GM19395 (cell line): ENCODE measurements around the gene JMJD7.

Experiments used
- ATAC-seq: cut with Tn5 transposase; IDR thresholded peaks from one replicate; pipeline ENCODE4 v1.9.1; 2021; ENCODE audit warnings: mild to moderate bottlenecking, moderate library complexity; ENCODE audit not compliant: unreplicated experiment

The JMJD7 gene

DNA sequence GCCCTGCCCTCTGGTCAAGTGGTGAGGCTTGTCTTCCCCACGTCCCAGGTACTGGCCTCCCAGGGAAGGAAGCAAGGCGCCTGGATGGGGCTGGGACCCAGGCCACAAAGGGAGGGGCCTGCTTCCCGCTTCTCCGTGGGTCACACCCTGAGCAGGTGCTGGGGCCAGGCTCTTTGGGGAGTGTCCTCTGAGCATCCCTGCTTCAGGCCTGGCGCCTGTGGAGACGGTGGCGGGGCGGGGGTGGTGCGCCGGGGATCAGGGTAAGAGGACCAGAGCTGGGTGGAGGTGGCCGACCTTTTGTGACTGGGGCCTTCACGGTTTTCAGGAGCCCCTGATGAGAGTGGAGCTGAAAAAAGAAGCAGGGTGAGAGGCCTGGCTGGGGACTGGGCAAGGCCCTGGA is 14.3 kb downstream of the JMJD7 start:
- no peak for ATAC-seq

DNA sequence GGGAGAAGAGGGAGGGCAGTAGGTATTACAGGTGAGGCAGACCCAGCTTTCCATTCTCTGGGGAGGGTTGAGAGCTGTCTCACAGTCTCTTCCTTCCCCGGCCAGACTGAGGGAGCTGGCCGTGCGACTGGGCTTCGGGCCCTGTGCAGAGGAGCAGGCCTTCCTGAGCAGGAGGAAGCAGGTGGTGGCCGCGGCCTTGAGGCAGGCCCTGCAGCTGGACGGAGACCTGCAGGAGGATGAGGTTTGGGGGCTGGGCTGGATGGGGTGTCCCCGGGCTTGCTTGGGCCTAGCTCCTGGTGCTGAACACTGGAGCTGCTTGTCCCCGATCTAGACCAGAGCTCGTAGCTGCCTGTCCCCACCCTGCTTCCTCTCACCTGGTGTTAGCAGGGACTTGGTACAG is 15.7 kb downstream of the JMJD7 start:
- ATAC-seq, result no peak

DNA sequence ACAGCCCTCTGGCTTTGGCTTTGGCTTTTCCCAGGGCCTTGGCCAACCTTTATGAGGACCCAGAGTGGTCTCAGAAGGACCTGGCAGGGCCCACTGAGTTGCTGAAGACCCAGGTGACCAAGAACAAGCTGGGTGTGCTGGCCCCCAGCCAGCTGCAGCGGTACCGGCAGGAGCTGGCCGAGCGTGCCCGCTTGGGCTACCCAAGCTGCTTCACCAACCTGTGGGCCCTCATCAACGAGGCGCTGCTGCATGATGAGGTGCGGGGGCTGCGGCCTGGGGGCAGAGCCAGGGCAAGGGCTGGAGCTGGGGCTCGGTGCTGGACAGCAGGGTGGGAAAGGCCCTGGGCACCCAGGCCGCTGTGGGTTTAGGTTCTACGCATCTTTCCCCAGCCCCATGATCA is 16.9 kb downstream of the JMJD7 start:
- ATAC-seq, result no peak

DNA sequence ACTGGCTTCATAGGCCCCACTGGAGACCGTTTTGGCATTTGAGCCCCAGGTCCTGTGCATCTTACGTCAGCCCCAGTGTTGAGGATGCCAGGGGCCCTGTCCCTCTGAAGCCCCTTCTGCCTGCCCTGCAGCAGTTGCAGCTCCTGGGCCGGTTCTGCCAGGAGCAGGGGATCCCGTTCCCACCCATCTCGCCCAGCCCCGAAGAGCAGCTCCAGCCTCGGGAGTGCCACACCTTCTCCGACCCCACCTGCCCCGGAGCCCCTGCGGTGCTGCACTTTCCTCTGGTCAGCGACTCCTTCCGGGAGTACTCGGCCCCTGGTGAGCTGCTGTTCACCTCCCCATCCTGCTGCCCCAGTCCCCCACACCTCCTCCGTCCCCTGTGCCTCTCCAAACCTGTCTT is 19.3 kb downstream of the JMJD7 start:
- no peak for ATAC-seq

DNA sequence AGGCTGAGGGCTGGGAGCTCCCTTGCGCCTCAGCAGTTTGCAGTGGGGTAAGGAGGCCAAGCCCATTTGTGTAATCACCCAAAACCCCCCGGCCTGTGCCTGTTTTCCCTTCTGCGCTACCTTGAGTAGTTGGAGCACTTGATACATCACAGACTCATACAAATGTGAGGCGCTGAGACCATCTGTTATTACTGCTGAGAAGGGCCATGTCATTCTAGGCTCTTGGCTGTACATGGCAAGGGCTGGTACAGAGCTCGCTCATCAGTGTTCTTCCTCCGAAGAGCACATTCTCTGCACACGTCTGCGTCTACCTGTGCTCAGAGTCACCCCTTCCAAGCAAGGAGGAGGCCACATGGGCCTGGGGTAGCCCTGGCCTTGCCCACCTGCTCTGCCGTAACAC is 20.1 kb downstream of the JMJD7 start:
- ATAC-seq, result no peak

DNA sequence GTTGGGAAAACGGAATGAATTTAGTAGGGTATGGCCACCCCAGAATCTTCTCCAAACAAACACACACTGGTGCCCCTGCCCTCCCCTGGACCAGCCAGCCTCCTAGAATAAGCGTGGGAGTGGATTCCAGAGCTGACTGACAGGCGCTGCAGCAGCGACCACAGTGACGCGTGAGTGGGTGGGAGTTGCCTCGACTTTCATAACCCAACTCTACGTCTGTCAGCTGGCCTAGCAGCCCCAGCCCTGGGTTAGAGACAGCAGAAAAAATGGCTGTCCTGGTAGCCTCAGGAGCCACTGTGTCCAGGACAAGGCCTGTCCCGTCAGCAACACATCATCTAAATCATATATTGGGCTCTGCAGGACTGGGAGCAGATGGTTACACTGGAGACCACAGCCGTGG is 20.7 kb downstream of the JMJD7 start:
- ATAC-seq, result no peak

DNA sequence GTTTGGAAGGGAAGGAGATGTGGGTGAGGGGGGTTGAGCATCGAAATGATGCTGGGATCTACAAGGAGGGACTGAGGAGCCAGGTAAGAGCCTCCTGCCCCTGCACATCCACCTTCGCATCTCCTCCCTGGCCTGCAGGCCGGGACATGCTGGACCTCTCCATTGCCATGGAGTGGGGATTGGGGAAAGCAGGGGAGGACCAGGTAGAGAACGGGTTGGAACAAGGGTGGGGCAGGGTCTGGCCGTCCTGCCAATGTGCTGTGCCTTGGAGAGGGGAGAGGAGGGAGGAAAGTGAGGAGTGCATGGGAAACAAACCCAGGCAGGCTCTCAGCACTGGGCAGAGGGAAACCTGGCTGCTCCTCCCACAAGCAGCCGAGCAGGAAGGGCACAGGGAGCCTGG is 21.3 kb downstream of the JMJD7 start:
- no peak for ATAC-seq

DNA sequence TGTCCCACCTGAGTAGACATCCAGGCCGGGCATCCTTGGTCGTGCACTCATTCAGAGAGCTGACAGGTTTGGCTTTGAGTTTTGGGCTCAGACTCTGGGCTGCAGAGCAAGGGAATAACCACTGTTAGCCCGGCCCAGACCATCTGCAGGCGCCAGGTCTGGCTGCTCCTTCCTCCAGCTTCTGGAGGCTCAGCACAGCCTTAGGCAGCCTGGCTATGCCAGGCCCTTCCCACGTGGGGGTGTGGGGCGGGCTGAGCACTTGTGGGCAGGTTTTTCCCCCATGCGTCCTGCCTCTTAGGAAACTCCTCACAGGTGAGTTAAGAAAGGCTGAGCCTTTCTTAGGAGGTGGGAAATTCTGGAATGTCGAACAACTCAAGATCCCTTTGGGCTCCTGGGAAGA is 22.0 kb downstream of the JMJD7 start:
- ATAC-seq, result no peak

DNA sequence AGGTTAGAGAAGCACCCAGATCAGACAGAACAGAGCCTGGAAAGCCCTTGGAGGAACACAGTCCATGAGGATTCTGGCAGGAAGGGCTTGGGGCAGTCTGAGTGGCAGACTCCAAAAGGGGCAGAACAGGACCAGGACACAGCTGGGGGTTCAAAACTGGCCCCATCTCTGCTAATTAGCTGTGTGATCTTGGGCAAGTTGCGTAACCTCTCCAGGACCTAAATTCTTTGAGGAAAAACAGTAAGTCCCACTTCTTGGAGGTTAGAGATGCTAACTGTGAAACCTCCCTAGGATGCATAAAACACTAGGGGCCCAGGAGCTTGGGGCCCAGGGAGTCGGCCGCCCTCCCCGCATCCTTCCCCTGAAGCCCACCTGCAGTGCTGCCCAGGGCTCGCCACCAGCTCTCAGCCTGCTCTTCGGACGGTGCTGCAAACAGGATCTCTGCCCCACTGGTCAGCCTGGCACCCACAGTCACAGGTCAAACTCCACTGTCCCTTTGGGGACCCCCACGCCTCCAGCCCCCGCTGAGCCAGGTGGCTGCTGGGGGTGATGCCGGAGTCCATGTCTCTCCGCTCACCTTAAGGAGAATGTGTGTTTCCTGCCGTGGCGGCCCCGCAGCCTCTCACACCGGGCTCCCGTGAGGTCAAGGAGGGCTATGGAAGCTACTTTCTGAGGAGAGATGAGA is 22.7 kb downstream of the JMJD7 start:
- no peak for ATAC-seq

DNA sequence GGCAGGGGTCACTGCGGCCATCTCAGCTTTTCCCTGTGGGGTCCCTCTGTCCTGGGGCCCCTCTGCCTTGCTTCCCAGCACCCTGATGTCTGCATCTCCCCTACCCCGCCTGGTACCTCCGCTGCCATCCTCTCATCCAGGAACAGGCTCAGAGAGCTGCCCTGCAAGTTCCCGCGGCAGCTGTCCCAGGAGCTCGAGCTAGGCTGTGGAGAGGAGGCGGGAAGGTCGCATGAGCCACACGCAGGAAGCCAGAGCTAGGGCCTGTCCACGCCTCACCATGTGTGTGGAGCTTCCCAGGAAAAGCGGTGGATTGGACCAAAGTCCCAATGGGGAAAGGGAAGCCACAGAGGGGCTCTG is 23.3 kb downstream of the JMJD7 start:
- ATAC-seq, result no peak

DNA sequence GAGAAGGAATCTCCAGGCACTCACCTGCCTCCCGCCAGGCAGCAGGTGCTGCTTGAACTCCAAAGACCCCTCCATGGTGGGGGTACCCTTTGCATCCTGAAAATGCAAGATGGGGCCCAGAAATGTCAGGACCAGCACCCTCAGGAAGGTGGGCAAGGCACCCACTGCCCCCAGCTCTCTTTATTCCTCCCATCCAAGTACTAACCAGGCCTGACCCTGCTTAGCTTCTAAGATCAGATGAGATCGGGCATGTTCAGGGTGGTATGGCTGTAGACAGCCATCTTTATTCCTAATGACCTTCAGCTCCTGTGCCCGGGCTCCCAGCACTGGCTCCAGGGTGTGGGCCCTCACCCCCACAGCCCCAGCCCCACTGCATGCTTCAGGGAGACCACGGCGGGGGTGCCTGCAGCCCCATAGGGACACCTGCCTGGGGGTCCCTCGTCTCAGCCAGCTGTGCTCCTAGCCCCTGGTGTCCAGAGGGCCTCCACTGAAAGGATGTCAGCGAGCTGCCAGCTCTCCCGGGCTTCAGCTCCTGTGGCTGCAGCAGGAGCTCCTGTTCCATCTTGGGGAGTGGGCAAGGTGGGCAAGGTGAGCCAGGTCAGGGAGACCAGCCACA is 24.0 kb downstream of the JMJD7 start:
- no peak for ATAC-seq

DNA sequence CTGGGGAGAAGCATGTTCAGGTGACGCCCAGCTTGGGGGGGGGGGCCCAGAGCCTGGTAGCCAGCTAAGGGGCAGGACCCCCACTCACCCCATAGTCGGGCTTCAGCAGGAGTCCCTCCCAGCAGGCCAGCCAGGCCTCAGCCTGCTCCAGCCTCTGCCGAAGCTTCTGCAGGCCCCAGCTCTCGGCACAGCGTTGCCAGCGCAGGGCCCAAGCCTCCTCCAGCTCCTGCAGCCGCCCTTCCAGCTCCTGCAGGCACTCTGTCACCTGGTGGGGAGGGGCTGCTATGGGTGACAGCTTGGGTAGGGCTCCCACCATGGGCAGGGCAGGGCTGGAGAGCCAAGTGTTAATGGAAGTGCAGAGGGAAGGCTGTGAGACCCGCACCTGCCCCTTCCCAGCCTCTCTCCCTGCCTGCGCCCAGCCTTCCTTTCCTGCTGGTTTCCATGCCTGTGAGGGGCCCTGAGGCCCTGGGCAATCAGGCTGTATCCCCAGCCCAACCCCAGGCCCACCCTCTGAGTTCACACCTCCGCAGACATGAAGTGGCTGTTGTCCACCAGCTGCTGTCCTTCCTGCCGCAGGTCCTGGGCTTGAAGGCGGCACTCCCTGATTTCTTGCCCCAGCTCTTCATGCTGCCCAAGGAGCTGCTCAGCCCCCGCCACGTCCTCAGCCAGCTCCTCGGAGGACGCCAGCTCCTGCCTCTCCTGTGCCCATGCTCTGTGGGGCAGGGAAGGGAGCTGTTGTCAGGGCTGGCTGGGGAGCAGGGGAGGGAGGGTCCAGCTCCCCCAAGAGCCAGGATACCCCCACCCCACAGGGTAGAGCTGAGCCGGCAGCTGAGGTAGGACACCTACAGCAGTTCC is 25.1 kb downstream of the JMJD7 start:
- no peak for ATAC-seq

DNA sequence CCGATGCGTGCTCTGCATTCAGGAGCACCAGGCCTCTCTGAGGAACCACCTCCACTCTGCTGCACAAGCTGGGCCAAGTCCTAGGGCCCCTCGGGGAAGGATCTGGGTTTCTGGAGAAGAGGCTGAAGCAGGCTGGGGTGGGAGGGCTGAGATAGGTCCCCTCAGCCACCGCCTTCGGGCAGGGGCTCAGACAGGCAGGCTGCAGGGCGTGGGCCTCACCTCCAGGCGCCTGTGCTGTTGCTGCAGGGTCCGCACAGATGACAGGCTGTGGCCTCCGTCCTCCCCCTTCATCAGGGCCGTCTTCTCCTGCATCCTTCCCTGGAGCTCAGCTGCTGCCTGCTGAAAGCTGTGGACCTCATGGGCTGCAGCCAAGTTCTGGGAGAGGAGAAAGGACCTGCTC is 25.9 kb downstream of the JMJD7 start:
- ATAC-seq, result no peak

DNA sequence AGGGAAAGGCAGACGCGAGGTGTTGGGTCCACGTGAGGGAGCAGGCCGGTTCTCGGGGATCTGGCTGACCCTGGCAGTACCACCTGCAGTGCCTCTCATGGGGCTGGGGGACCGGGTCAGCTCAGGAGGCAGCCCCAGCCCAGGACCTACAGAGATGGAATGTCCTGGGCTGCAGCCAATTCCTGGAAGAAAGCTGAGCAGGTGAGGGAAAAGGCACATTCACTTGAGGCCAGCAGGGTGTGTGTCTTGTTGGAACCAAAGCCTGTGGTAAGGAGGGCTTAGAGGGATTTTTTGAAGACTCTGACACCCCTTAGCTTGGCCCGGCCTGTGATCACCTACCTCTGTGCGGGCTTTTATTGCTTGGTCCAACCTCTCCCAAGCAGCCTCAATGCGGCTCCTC is 26.6 kb downstream of the JMJD7 start:
- ATAC-seq, result no peak

DNA sequence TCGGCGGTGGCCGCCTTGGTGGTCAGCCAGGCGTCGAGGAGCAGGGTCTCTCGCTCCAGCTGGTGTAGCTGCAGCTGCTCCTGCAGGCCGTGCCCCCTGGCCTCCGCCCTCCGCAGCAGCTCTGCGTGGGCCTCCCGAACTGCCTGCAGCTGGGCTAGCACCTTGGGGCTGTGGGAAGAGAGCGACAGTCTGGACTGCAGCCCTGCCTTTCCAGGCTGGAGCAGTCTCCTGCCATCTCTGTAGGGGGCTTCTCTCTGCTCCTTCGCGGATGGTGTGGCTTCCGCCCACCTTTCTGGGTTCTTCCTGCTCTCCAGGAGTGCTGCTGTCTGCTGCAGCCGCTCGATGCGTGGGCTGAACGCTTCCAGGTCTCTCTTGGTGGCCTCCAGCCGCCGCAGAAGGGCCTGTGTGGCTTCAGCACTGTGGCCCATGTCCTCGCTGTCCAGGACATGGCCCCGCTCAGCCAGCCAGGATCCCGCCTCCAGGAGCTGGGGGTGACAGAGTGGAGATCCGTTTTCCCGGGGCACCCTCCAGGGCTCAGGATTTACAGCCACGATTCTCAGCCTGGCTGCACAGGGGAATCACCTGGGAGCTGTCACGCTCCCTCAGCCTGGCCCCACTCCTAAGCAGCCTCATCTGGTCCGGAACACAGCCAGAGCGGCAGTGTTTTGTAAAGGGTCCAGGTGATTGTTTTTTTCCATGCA is 27.5 kb downstream of the JMJD7 start:
- no peak for ATAC-seq

DNA sequence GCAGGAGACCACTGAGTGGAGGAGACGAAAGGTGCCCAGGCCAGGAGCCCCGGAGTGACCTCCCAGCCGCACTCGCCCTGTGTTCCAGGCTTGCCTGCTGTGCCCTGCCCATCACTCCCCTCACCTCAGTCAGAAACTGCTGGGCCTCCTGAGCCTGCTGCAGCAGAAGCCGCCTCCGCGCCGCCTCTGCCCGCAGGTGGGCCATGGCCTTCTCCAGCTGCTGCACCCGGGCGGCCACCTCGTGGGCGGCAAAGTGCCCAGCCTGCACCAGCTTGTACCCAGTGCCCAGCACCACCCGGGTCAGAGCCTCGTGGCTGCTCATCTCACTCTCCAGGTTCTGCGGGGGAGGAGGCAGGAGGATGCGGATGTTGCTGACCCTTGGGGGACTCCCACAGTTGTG is 28.4 kb downstream of the JMJD7 start:
- no peak for ATAC-seq

DNA sequence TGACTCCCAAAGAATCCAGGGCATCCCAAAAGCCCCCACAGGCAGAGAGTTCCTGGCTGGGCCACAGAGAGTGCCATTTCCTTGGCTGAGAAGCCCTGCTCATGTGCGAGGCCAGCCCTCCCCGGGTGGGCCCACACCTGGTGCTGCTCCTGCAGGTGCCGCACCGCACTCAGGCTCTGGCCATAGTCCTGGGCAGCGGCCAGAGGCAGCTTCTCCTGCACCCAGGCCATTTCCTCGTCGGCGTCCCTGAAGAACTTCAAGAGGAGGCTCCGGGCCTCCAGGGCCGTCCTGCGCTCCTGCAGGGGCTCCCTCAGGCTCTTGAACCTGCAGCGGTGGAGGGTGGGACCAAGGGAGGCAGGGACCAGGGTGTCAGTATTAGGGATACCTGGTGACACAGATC is 28.8 kb downstream of the JMJD7 start:
- no peak for ATAC-seq

DNA sequence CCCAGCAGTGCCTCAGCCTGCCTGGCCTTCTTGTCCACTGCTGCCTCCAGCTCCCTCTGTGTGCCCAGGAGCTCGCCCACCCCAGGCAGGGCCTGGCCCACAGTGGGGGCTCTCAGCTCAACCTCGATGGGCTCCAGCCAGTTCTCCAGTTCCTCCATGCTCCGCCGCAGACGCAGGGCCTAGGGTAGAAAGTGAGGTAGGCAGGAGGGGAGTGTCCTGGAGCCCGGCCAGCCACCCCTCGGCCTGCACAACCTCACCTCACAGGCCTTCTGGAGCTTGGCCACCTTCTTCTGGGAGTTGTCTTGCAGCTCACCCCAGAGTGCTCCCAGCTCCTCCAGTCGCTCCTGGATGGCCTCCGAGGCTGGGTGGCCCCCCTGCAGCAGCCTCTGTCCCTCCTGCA is 29.4 kb downstream of the JMJD7 start:
- ATAC-seq, result no peak

DNA sequence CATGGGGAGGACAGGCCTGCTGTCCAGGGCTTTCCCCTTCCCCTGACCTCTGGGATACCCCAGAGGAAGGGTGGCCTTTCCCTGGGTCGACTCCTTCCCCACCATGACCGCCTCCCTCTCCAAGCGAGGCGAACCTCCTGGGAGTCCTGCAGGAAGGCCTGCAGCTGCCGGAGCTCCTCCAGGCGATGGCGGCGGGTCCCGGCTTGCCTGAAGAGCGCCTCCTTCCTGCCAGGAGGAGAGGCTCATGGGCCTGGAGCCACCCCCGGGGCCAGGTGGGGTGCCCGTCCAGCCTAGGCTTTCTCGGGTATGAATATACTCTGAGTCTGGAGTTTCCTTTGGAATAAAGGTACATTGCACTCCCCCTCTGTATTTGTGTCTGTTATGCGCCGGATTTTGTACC is 30.9 kb downstream of the JMJD7 start:
- no peak for ATAC-seq

DNA sequence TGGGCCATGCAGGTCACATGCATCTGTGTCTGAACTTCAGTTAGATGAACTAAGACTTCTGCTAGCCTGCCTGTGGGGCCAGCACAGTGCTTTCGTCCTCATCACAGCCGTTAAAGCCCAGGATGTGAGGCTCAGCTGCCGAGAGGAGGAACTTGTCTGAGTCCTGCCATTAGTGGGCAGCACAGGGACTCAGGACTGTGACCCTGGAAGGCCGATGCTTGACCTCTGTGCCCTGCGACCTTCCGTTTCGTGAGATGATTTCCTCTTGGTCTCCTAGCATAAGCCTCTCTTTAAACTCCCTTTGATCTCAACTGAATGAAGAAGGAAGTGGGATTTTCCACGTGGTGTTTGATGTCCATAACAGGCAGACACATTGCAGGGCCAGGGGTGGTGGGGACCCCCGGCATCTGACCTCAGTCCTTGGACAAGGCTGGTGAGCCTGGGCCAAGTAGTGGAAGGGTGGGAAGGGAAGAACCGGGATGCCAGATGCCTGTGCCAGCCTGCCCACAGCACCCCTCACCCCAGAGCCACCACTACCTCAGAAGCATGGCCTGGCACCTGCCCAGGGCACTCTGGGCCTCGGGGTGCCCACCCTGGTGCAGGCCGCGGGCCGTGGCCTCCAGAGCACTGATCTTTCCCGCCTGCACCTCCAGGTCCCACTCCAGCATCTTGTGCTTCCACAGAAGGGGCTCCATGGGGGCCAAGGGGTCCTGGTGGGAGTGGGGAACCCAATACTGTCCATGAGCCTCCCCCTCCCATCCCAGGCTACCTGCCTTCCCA is 32.3 kb downstream of the JMJD7 start:
- no peak for ATAC-seq
